ENCODE measurements around the gene ERVH48-1.

- no peak for TF ChIP-seq CTCF (IDR thresholded peaks at IDR 0.05)
- TF ChIP-seq POLR2A (IDR thresholded peaks at IDR 0.05): no peak
- TF ChIP-seq POLR2AphosphoS5 (IDR thresholded peaks at IDR 0.05): no peak
These were observed 4.5 kb upstream of the ERVH48-1 start for GRCh38 chr21:42929969-42930368.

Measured in breast epithelium (tissue), 3 donors.